Stimulated activated CD4-positive, alpha-beta T cell treated with anti-CD3 and anti-CD28 coated beads, Interleukin-12 subunit alpha, Interleukin-12 subunit beta, amount 100 ng/mL, for 48 hours (primary cell): ENCODE measurements around the gene FAM78A.

Experiments used
- DNase-seq, 3 donors: peaks; one replicate each; pipeline ENCODE4 v3.0.0-alpha.2; 2020; ENCODE audit warnings: low read depth in 2 of 3, low spot score in 1 of 3

FAM78A gene

GRCh38 chr9:131303381-131304321 is 27.3 kb upstream of the FAM78A start:
- DNase-seq, result no peak

GRCh38 chr9:131302244-131303075 is 26.1 kb upstream of the FAM78A start:
- DNase-seq, result no peak

- no peak for DNase-seq
Measured at GRCh38 chr9:131300444-131300843, 24.1 kb upstream of the FAM78A start.

GRCh38 chr9:131299961-131300347 is 23.6 kb upstream of the FAM78A start:
- no peak for DNase-seq

GRCh38 chr9:131299346-131299960 is 23.1 kb upstream of the FAM78A start:
- DNase-seq, result no peak

- DNase-seq, result no peak
Measured at GRCh38 chr9:131298816-131299215, 22.5 kb upstream of the FAM78A start.

- DNase-seq, result no peak
Measured at GRCh38 chr9:131298341-131298740, 22.0 kb upstream of the FAM78A start.

GRCh38 chr9:131297903-131298302 is 21.6 kb upstream of the FAM78A start:
- DNase-seq, result no peak

GRCh38 chr9:131296906-131297500 is 20.7 kb upstream of the FAM78A start:
- DNase-seq, result no peak

- DNase-seq, result no peak
Measured at GRCh38 chr9:131296460-131296859, 20.1 kb upstream of the FAM78A start.

GRCh38 chr9:131292937-131293336 is 16.6 kb upstream of the FAM78A start:
- DNase-seq, result no peak

GRCh38 chr9:131291795-131292315 is 15.5 kb upstream of the FAM78A start:
- DNase-seq, result no peak

- no peak for DNase-seq
Measured at GRCh38 chr9:131290767-131291370, 14.6 kb upstream of the FAM78A start.

- DNase-seq, result no peak
Measured at GRCh38 chr9:131290036-131290766, 13.9 kb upstream of the FAM78A start.

- DNase-seq, result no peak
Measured at GRCh38 chr9:131289301-131290035, 13.2 kb upstream of the FAM78A start, which contains the start of gene PLPP7. Gene PLPP7, plus strand, starts transcription at chr9:131289723. Its CDS starts 275 bp downstream, at chr9:131289998.

GRCh38 chr9:131288217-131288616 is 11.9 kb upstream of the FAM78A start:
- DNase-seq, result no peak

- no peak for DNase-seq
Measured at GRCh38 chr9:131287359-131287758, 11.0 kb upstream of the FAM78A start.

GRCh38 chr9:131284856-131285255 is 8.5 kb upstream of the FAM78A start:
- DNase-seq, result no peak
